Measurements from ENCODE around the gene GGPS1. TPM values are rescaled to one million over a fixed set of nuclear protein-coding genes. Genes with fewer than 3 reads are reported as not detected.
"Not testable (repeated sequence)": the region's sequence is repeated elsewhere in the genome, so short reads cannot be mapped to it uniquely, and the experiment has no call there.

GGPS1 gene
- total and polyA plus RNA-seq, 2 of the 8 experiments (the other 6 are each of a cell fraction or from before 2014, with no cell fraction given) = 20.9 to 43.6 TPM

DNA sequence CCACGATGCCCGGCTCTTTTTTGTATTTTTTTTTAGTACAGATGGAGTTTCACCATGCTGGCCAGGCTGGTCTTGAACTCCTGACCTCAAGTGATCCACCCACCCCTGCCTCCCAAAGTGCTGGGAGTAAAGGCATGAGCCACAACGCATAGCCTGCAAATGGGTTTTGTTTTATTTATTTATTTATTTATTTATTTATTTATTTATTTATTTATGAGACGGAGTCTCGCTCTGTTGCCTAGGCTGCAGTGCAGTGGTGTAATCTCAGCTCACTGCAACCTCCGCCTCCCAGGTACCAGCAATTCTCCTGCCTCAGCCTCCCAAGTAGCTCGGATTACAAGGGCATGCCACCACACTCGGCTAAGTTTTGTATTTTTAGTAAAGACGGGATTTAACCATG, 35.8 kb downstream of the GGPS1 start:
- H2AFZ ChIP-seq (ENCODE audit: low read length); FAIRE-seq; H2BK12ac ChIP-seq (ENCODE audit: low read depth, low read length); H3K4me3 ChIP-seq (ENCODE audit: extremely low read depth in 1 of 4, insufficient read depth in 2 of 4, low read depth in 3 of 4, low read length in 4 of 4); H3K56ac ChIP-seq (replicated peaks; ENCODE audit: insufficient read length, low read depth, low read length); H3K4ac ChIP-seq (replicated peaks; ENCODE audit: insufficient read length, low read depth, low read length); H3K14ac ChIP-seq (ENCODE audit: insufficient read length); H4K20me1 ChIP-seq (replicated peaks in 1 of 2; ENCODE audit: control insufficient read depth in 1 of 2, insufficient read depth in 2 of 2, low read length in 2 of 2); H3K9ac ChIP-seq (replicated peaks in 1 of 4; ENCODE audit: extremely low read depth in 1 of 4, low read depth in 3 of 4, low read length in 3 of 4); H4K91ac ChIP-seq (replicated peaks; ENCODE audit: insufficient read length, low read length); H3K79me1 ChIP-seq (ENCODE audit: low read depth, low read length); H3K4me2 ChIP-seq (ENCODE audit: insufficient read depth in 1 of 2, low read depth in 2 of 2, low read length in 2 of 2); H2AK5ac ChIP-seq (ENCODE audit: low read depth, low read length); H3K9me3 ChIP-seq (ENCODE audit: insufficient read depth in 2 of 2, low read depth in 1 of 2, low read length in 1 of 2); H2BK5ac ChIP-seq (ENCODE audit: low read depth, low read length); H2BK120ac ChIP-seq (replicated peaks; ENCODE audit: low read depth, low read length); H4K5ac ChIP-seq (ENCODE audit: insufficient read length, low read depth, low read length); H2BK15ac ChIP-seq (ENCODE audit: low read length); H2BK20ac ChIP-seq (ENCODE audit: low read length); H3K27ac ChIP-seq (ENCODE audit: low read depth, low read length); H3K4me1 ChIP-seq (replicated peaks in 1 of 4; ENCODE audit: control insufficient read depth in 3 of 4, insufficient read depth in 4 of 4, low read length in 3 of 4); H3K27me3 ChIP-seq (replicated peaks in 1 of 4; ENCODE audit: control insufficient read depth in 3 of 4, extremely low read depth in 1 of 4, insufficient read depth in 3 of 4, low read length in 3 of 4); DNase-seq (ENCODE audit: low read depth in 1 of 2, low spot score in 2 of 2); H3K36me3 ChIP-seq (ENCODE audit: control insufficient read depth in 2 of 4, insufficient read depth in 4 of 4, low read length in 3 of 4); H3K23me2 ChIP-seq (ENCODE audit: low read depth, low read length); H3K23ac ChIP-seq (ENCODE audit: insufficient read length); H4K8ac ChIP-seq (ENCODE audit: extremely low read depth, insufficient read depth, low read length); H3K18ac ChIP-seq (ENCODE audit: extremely low read depth, low read length): not testable (repeated sequence)
- 91% methylated on average over 9 of the region's 9 CpGs; no CpG with 5 or more reads in 1 of the 2 experiments for WGBS, 2 experiments (ENCODE audit: extremely low coverage in 1 of 2, insufficient coverage in 1 of 2, insufficient read length in 1 of 2, insufficient replicate concordance in 2 of 2, low coverage in 1 of 2, low lambda C conversion rate in 2 of 2, missing lambda C conversion rate in 1 of 2)
- ChIA-PET POLR2A (ENCODE audit: partially characterized antibody) (interaction anchor here (0.7 to 1.3 kb wide), 3 partner anchors 9 to 36 kb away, joined by 3 read pairs; partner anchors contain the start of genes ARID4B and GGPS1), CTCF (ENCODE audit: partially characterized antibody) (interaction anchor here (0.7 to 1.1 kb wide), 3 partner anchors 53 to 189 kb away, joined by 3 to 5 read pairs (median 3); no protein-coding TSS in a partner anchor)
- H3K79me2 ChIP-seq (ENCODE audit: control insufficient read depth in 1 of 2, insufficient read depth in 2 of 2, low read length in 2 of 2) = peaks cover 0 to 11% of the 10 kb centered on the region in 2 experiments; a peak in 2 of 4 replicates

Data from H1 (cell line).